ENCODE measurements around the gene SACS.
A peak's percentile ranks its signal among the peaks of the same experiment; 100 is the strongest.

SACS gene

GRCh38 chr13:23377983-23378632 lies 55.4 kb downstream of the SACS start:
- Histone ChIP-seq H3K4me1 (ENCODE audit: control insufficient read depth, insufficient read depth, low read length) (peaks cover 71% of the 10 kb centered on the region), H3K9me3 (replicated peaks; ENCODE audit: low read length) (no peaks in the 10 kb centered on the region), H3K9ac (ENCODE audit: low read depth, low read length) (peak overlapping the region; percentile 45), H3K27me3 (ENCODE audit: control insufficient read depth, insufficient read depth, low read length) (no peaks in the 10 kb centered on the region), H3K36me3 (ENCODE audit: insufficient read depth, low read length) (peaks cover 2% of the 10 kb centered on the region), H3K4me2 (ENCODE audit: low read length) (peak overlapping the region; percentile 53), H3K4me3 (ENCODE audit: low read length) (peak overlapping the region; percentile 15)

GRCh38 chr13:23377579-23377978 lies 55.9 kb downstream of the SACS start:
- H3K4me1 ChIP-seq (ENCODE audit: control insufficient read depth, insufficient read depth, low read length), result peaks cover 76% of the 10 kb centered on the region

GRCh38 chr13:23375001-23375971 lies 58.2 kb downstream of the SACS start:
- peak overlapping the region; percentile 81 for H3K4me2 ChIP-seq (ENCODE audit: low read length)
- H3K4me3 ChIP-seq (ENCODE audit: low read length), result peak overlapping the region; percentile 87
- no peaks in the 10 kb centered on the region for H3K27me3 ChIP-seq (ENCODE audit: control insufficient read depth, insufficient read depth, low read length)
- peaks cover 22% of the 10 kb centered on the region for H3K36me3 ChIP-seq (ENCODE audit: insufficient read depth, low read length)
- H3K9ac ChIP-seq (ENCODE audit: low read depth, low read length), result peak overlapping the region; percentile 91
- H3K9me3 ChIP-seq (replicated peaks; ENCODE audit: low read length), result no peaks in the 10 kb centered on the region
- peaks cover 67% of the 10 kb centered on the region for H3K4me1 ChIP-seq (ENCODE audit: control insufficient read depth, insufficient read depth, low read length)

More at GRCh38 chr13:23377579-23377978, 55.9 kb downstream of the SACS start:
- H3K27me3 ChIP-seq (ENCODE audit: control insufficient read depth, insufficient read depth, low read length), result no peaks in the 10 kb centered on the region
- H3K4me2 ChIP-seq (ENCODE audit: low read length), result peak overlapping the region; percentile 53
- H3K4me3 ChIP-seq (ENCODE audit: low read length), result peak overlapping the region; percentile 15
- H3K9me3 ChIP-seq (replicated peaks; ENCODE audit: low read length), result no peaks in the 10 kb centered on the region
- peak overlapping the region; percentile 45 for H3K9ac ChIP-seq (ENCODE audit: low read depth, low read length)
- H3K36me3 ChIP-seq (ENCODE audit: insufficient read depth, low read length), result peaks cover 7% of the 10 kb centered on the region

GRCh38 chr13:23372264-23372906 lies 61.1 kb downstream of the SACS start:
- H3K4me3 ChIP-seq (ENCODE audit: low read length), result peak overlapping the region; percentile 87
- H3K4me1 ChIP-seq (ENCODE audit: control insufficient read depth, insufficient read depth, low read length), result peaks cover 42% of the 10 kb centered on the region

GRCh38 chr13:23367907-23368306 lies 65.6 kb downstream of the SACS start:
- peaks cover 81% of the 10 kb centered on the region for H3K36me3 ChIP-seq (ENCODE audit: insufficient read depth, low read length)

More at GRCh38 chr13:23372264-23372906, 61.1 kb downstream of the SACS start:
- H3K9me3 ChIP-seq (replicated peaks; ENCODE audit: low read length), result no peaks in the 10 kb centered on the region
- no peak overlapping the region for H3K9ac ChIP-seq (ENCODE audit: low read depth, low read length)
- peak overlapping the region; percentile 81 for H3K4me2 ChIP-seq (ENCODE audit: low read length)
- peaks cover 44% of the 10 kb centered on the region for H3K36me3 ChIP-seq (ENCODE audit: insufficient read depth, low read length)
- no peaks in the 10 kb centered on the region for H3K27me3 ChIP-seq (ENCODE audit: control insufficient read depth, insufficient read depth, low read length)

GRCh38 chr13:23365652-23366051 lies 67.8 kb downstream of the SACS start:
- peaks cover 83% of the 10 kb centered on the region for H3K36me3 ChIP-seq (ENCODE audit: insufficient read depth, low read length)
- H3K4me1 ChIP-seq (ENCODE audit: control insufficient read depth, insufficient read depth, low read length), result no peaks in the 10 kb centered on the region
- no peaks in the 10 kb centered on the region for H3K27me3 ChIP-seq (ENCODE audit: control insufficient read depth, insufficient read depth, low read length)
- no peak overlapping the region for H3K4me3 ChIP-seq (ENCODE audit: low read length)
- H3K4me2 ChIP-seq (ENCODE audit: low read length), result no peak overlapping the region
- no peaks in the 10 kb centered on the region for H3K9me3 ChIP-seq (replicated peaks; ENCODE audit: low read length)
- H3K9ac ChIP-seq (ENCODE audit: low read depth, low read length), result no peak overlapping the region

More at GRCh38 chr13:23367907-23368306, 65.6 kb downstream of the SACS start:
- no peaks in the 10 kb centered on the region for H3K9me3 ChIP-seq (replicated peaks; ENCODE audit: low read length)
- no peak overlapping the region for H3K9ac ChIP-seq (ENCODE audit: low read depth, low read length)
- H3K4me1 ChIP-seq (ENCODE audit: control insufficient read depth, insufficient read depth, low read length), result peaks cover 11% of the 10 kb centered on the region
- H3K4me2 ChIP-seq (ENCODE audit: low read length), result no peak overlapping the region
- H3K27me3 ChIP-seq (ENCODE audit: control insufficient read depth, insufficient read depth, low read length), result no peaks in the 10 kb centered on the region
- H3K4me3 ChIP-seq (ENCODE audit: low read length), result no peak overlapping the region

- Histone ChIP-seq H3K4me2 (ENCODE audit: low read length) (no peak overlapping the region), H3K4me3 (ENCODE audit: low read length) (no peak overlapping the region), H3K27me3 (ENCODE audit: control insufficient read depth, insufficient read depth, low read length) (no peaks in the 10 kb centered on the region), H3K36me3 (ENCODE audit: insufficient read depth, low read length) (peaks cover 82% of the 10 kb centered on the region), H3K9ac (ENCODE audit: low read depth, low read length) (no peak overlapping the region), H3K4me1 (ENCODE audit: control insufficient read depth, insufficient read depth, low read length) (no peaks in the 10 kb centered on the region), H3K9me3 (replicated peaks; ENCODE audit: low read length) (no peaks in the 10 kb centered on the region)
These were observed 73.6 kb downstream of the SACS start for GRCh38 chr13:23359882-23360281.

GRCh38 chr13:23357349-23357748 lies 76.2 kb downstream of the SACS start:
- no peaks in the 10 kb centered on the region for H3K9me3 ChIP-seq (replicated peaks; ENCODE audit: low read length)
- H3K9ac ChIP-seq (ENCODE audit: low read depth, low read length), result no peak overlapping the region
- H3K4me2 ChIP-seq (ENCODE audit: low read length), result no peak overlapping the region
- H3K36me3 ChIP-seq (ENCODE audit: insufficient read depth, low read length), result peaks cover 91% of the 10 kb centered on the region
- H3K4me1 ChIP-seq (ENCODE audit: control insufficient read depth, insufficient read depth, low read length), result no peaks in the 10 kb centered on the region
- H3K4me3 ChIP-seq (ENCODE audit: low read length), result no peak overlapping the region
- H3K27me3 ChIP-seq (ENCODE audit: control insufficient read depth, insufficient read depth, low read length), result no peaks in the 10 kb centered on the region

- peaks cover 90% of the 10 kb centered on the region for H3K36me3 ChIP-seq (ENCODE audit: insufficient read depth, low read length)
- H3K9ac ChIP-seq (ENCODE audit: low read depth, low read length), result no peak overlapping the region
- H3K4me2 ChIP-seq (ENCODE audit: low read length), result no peak overlapping the region
These were observed 77.1 kb downstream of the SACS start for GRCh38 chr13:23356368-23356767.

GRCh38 chr13:23354520-23354919 lies 79.0 kb downstream of the SACS start:
- H3K36me3 ChIP-seq (ENCODE audit: insufficient read depth, low read length), result peaks cover 91% of the 10 kb centered on the region

More at GRCh38 chr13:23356368-23356767, 77.1 kb downstream of the SACS start:
- Histone ChIP-seq H3K9me3 (replicated peaks; ENCODE audit: low read length) (no peaks in the 10 kb centered on the region), H3K4me1 (ENCODE audit: control insufficient read depth, insufficient read depth, low read length) (no peaks in the 10 kb centered on the region), H3K27me3 (ENCODE audit: control insufficient read depth, insufficient read depth, low read length) (no peaks in the 10 kb centered on the region), H3K4me3 (ENCODE audit: low read length) (no peak overlapping the region)

GRCh38 chr13:23352161-23352560 lies 81.3 kb downstream of the SACS start:
- no peak overlapping the region for H3K9ac ChIP-seq (ENCODE audit: low read depth, low read length)
- peaks cover 20% of the 10 kb centered on the region for H3K4me1 ChIP-seq (ENCODE audit: control insufficient read depth, insufficient read depth, low read length)
- H3K36me3 ChIP-seq (ENCODE audit: insufficient read depth, low read length), result peaks cover 91% of the 10 kb centered on the region
- H3K9me3 ChIP-seq (replicated peaks; ENCODE audit: low read length), result no peaks in the 10 kb centered on the region
- H3K27me3 ChIP-seq (ENCODE audit: control insufficient read depth, insufficient read depth, low read length), result no peaks in the 10 kb centered on the region
- no peak overlapping the region for H3K4me2 ChIP-seq (ENCODE audit: low read length)
- H3K4me3 ChIP-seq (ENCODE audit: low read length), result no peak overlapping the region

More at GRCh38 chr13:23354520-23354919, 79.0 kb downstream of the SACS start:
- H3K4me1 ChIP-seq (ENCODE audit: control insufficient read depth, insufficient read depth, low read length), result peaks cover 6% of the 10 kb centered on the region
- no peak overlapping the region for H3K4me3 ChIP-seq (ENCODE audit: low read length)
- no peak overlapping the region for H3K9ac ChIP-seq (ENCODE audit: low read depth, low read length)
- H3K9me3 ChIP-seq (replicated peaks; ENCODE audit: low read length), result no peaks in the 10 kb centered on the region
- H3K4me2 ChIP-seq (ENCODE audit: low read length), result no peak overlapping the region
- no peaks in the 10 kb centered on the region for H3K27me3 ChIP-seq (ENCODE audit: control insufficient read depth, insufficient read depth, low read length)

All from skeletal muscle satellite cell (primary cell).